Measurements from ENCODE around the gene NFU1.

GRCh38 chr2:69390001-69390400 lies 47.2 kb downstream of the NFU1 start:
- no peak for TF ChIP-seq EZH2phosphoT487 (IDR thresholded peaks at IDR 0.05; ENCODE audit: insufficient read depth, low read depth)
- TF ChIP-seq EZH2 (IDR thresholded peaks at IDR 0.05; ENCODE audit: insufficient read depth, poor library complexity, severe bottlenecking): no peak

Data from GM23248 (cell line).